ENCODE results near the gene ZNF76.

The ZNF76 gene

GRCh38 chr6:35273822-35274559, 14.5 kb downstream of the ZNF76 start:
- no peak for DNase-seq

DNA sequence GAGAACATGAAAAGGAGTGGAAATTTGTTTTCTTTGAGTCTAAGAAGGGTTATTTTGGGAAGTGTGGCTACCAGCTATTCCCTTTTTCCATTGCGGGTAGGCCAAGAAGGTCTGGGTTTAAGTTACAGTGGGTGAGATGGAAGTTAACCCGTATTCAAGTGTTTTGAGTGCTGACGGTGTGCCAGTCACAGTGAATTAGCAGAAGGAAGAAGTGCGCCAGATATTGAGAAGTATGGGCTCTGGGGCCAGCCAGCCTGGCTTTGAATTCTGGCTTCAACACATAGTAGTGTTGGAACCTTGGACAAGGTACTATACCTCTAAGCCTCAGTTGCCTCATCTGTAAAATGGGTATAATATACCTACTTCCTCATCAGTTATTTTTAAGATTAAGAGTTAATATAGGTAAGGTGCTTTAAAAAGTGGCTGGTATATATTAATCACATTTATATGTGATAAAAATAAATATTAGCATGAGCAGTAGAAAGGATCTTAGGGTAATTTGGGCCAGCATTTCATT, 16.3 kb downstream of the ZNF76 start:
- no peak for DNase-seq

DNA sequence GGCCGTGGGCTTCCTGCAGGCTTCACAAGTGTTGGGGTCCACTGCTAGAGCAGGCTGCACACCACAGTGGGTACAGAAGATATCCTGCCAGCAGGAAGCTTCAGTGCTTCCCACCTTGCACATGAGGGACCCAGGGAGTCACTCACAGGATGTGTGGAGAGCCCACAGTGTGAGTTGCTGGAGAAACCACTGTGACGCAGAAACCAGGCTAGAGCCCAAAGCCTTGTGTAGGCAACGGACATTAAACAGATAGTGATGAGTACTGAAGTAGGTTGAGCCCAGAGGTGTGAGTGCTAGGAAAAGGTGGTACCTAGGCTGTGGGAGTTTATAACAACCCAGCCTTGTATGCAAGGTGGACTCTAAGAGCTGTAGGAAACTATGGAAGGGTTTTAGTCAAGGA, 19.2 kb downstream of the ZNF76 start:
- no peak for DNase-seq

- no peak for DNase-seq
Observed at GRCh38 chr6:35280903-35281302, 21.4 kb downstream of the ZNF76 start.

- no peak for DNase-seq
Observed at GRCh38 chr6:35282472-35282871, 22.9 kb downstream of the ZNF76 start.

DNA sequence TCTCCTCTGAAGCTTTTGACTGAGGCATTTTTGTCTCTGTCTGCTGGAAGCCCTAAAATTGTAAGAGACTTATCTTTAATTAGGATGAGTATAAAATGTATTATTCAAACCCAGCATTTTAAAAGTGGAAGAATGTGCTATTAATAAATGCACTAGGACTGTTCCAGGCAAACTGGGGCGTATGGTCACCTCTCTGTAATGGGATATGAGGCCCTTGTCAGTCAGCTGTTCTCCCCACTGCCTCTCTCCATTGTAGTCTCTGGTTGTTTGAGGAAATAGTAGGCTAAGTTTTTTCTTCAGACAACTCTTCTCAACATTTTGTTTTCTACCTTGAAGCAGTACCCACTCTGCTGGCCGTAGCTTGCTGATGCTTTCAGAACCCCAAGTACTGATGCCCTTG, 23.8 kb downstream of the ZNF76 start:
- DNase-seq: no peak

- no peak for DNase-seq
Observed at GRCh38 chr6:35287671-35288396, 28.3 kb downstream of the ZNF76 start.

GRCh38 chr6:35288834-35289233, 29.3 kb downstream of the ZNF76 start:
- no peak for DNase-seq

DNA sequence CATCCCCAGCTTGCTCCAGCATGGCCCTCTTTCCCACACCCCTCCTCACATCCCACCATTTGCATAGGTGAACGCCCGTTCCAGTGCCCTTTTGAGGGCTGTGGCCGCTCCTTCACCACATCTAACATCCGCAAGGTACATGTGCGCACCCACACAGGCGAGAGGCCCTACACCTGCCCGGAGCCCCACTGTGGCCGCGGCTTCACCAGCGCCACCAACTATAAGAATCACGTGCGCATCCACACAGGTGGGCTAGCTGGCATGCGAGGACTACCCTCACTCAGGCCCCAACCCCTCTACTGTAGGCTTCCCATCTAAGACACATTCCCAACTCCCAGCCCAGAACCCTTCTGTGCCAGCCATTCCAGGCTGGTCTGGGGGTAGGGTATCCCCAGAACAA, 32.0 kb downstream of the ZNF76 start:
- DNase-seq: no peak

DNA sequence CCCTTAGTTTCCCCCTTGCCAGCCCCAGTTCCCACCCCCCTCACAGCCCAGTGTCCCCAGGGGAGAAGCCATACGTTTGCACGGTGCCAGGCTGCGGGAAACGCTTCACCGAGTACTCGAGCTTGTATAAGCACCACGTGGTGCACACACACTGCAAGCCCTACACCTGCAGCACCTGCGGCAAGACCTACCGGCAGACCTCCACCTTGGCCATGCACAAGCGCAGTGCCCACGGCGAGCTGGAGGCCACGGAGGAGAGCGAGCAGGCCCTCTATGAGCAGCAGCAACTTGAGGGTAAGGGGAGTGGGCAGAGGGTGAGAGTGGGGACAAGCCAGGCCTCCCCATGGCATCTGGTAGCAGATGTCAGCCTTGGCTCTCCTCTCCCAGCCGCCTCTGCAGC, 33.0 kb downstream of the ZNF76 start:
- no peak for DNase-seq

- DNase-seq: no peak
Observed at GRCh38 chr6:35293681-35294080, 34.1 kb downstream of the ZNF76 start.

DNA sequence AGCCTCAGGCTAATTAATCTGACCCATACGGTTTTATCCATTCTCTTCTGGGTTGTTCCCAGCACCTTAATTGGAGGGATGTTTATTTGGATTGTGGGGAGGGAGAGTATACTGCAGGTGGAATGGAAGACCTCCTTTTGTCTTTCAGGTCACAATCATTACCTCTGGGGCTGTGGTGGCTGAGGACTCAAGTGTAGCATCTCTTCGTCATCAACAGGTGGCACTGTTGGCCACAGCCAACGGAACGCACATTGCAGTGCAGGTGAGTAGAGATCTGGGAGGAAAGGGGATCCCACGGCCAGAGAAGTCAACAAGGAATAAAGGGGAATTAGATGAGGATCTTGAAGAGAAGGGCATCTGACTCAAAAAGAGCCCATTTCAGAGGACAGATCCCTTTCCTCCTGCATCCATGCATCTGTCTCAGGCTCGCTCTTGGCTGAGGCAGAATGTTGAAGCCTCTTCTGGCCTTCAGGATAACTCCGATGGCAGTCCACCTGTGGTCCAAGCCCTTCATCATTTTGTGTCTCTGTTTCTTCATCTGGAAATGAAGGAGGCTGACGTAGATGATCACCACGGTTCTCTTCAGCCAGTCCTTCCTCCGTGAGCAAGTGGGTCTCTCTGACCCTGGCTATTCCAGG, 34.9 kb downstream of the ZNF76 start:
- DNase-seq: peak; percentile 52

DNA sequence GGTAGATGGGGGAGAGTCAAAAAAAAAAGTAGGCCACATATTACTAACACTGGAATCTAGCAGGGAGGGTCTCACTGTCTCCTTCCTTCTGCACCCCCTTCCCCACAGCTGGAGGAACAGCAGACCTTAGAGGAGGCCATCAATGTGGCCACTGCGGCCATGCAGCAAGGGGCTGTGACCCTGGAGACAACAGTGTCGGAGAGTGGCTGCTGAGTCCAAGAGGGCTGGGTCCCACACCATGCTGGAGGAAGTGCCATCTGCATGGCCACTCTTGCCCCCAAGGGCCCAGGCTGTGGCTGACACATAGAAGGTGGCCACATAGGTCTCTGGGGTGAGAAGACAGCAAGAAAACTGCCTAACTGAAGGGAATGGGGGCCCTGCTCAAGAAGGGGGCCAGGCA, 35.5 kb downstream of the ZNF76 start:
- no peak for DNase-seq

DNA sequence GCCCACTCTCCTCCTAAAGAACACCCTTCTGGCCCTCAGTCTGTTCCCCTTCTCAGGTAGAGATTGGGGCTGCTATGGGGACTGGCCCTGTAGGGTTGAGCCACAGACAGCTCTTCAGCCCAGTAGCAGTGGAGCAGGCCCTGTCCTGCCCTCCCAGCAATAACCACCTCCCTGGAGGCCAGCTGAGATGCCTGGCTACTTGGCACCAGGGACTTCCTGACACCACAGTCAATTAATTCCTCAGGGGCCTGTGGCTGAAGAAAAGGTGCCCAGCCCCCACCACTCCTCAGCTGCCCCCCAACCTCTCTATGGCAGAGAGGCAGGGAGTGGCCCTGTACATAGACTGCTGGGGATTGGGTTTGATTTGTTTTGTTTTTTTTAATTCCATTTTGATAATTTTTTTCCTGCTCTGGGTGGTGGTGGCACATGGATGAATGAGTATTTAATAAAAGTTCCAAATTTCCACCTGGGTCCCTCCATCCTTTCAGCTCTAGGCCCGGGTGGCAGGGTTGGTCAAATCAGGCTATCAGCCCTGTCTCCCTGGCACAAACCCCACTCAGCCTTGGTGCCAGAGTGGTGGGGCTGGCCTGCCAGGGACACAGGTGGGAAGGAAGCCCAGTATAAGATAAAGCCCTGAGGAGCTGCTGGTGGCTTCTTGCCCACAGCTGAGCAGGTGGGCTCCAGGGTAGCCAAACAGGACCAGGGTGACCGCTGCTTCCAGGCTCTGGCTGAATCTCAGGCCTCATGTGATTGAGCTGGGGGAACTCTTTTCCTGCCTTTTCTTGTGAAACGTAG, 36.2 kb downstream of the ZNF76 start:
- DNase-seq: no peak

GRCh38 chr6:35296931-35297600, 37.5 kb downstream of the ZNF76 start:
- DNase-seq: no peak

DNA sequence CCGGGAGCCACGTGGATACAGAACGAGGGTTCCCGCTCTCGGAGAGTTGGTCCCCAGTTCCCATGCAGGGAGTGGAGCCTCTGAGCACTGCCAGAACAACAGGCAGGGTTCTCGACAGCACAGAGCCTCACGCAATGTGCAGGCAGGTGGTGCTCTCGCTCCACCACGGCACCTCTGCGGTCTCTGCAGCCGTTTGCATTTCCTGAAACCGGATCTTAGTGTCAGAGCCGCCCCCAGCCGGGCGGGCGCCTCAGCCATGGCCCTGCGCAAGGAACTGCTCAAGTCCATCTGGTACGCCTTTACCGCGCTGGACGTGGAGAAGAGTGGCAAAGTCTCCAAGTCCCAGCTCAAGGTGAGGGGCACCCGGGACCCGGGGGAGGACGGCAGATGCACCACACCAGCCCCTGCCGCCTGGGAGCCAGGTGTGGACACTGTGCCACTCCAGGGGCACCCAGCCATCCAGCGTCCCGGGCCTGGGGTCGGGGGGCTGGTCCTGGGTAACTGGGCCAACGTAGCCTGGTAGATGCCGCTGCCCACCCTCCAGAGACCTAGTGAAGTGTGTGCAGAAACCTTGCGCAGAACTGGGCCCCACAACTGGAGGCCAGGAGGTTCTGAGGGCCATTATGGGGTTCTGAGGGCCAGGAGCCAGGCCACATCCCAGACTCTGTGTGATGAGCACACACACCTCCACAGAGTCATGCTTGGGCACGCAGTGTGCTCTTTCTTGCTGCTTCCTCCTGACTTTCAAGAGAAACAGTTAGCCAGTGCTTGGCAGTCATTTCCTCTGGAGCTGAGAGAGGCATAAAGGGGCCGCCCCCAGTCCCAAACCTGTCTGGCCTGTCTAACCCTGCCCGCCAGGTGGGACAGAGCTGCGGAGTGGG, 38.3 kb downstream of the ZNF76 start, which contains the start of gene DEF6:
DEF6 (plus strand) TSS at position 218 of the 881 bp plus-strand sequence; CDS start at position 257, 39 bp downstream.
- peak; percentile 90 for DNase-seq

DNA sequence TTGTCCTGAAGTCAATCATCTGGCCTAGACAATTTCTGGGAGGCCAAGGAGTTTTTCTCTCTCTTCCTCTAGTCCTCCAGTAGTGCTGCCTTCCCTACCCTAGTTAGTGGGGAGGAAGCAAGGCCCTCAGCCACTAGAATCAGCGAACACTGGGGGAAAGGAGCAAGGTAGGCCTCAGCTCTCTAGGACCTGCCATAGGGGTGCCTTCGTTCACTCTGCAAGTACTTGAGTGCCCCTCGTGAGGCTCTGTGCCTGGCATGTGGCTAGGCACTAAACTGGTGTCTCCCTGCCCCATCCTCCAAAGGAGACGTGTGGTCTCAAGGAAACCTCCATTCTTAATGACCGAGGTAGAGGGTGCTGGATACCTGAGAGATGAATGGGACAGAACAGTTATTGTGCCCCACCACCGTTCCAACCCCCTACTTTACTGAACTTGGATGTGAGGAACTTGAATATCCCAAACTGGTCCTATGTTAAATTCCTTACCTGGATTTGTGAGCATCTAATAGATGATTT, 39.1 kb downstream of the ZNF76 start:
- no peak for DNase-seq

DNA sequence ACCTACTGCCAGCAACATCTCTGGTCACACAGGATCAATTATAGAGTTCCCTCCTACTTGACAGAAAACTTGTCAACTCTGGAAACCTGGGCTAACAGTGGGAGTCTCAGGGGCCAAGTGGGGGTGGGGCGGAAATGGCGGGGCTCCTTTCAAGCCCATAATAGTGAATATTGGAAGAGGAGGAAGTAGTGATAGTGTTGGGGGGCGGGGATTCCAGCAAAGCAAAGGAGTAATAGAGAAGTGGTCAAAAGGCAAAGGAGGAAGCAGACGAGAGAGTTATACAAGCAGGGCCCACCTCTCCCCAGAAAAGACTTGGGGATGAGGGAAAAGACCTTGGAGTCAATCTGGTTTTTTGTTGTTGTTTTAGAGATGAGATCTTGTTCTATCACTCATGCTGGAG, 40.1 kb downstream of the ZNF76 start:
- no peak for DNase-seq

GRCh38 chr6:35300848-35301247, 41.3 kb downstream of the ZNF76 start:
- peak; percentile 29 for DNase-seq

- peak; percentile 88 for DNase-seq
Observed at GRCh38 chr6:35302604-35303241, 43.2 kb downstream of the ZNF76 start.

All from activated naive CD4-positive, alpha-beta T cell treated with Interleukin-2 at 50 U/mL for 16 hours (primary cell).